ENCODE data around the gene ECI2. TPM values are rescaled to one million over a fixed set of nuclear protein-coding genes. Genes with fewer than 3 reads are reported as not detected.

Gene ECI2
- 55.0 and 60.5 TPM in 2 replicates for total RNA-seq

DNA sequence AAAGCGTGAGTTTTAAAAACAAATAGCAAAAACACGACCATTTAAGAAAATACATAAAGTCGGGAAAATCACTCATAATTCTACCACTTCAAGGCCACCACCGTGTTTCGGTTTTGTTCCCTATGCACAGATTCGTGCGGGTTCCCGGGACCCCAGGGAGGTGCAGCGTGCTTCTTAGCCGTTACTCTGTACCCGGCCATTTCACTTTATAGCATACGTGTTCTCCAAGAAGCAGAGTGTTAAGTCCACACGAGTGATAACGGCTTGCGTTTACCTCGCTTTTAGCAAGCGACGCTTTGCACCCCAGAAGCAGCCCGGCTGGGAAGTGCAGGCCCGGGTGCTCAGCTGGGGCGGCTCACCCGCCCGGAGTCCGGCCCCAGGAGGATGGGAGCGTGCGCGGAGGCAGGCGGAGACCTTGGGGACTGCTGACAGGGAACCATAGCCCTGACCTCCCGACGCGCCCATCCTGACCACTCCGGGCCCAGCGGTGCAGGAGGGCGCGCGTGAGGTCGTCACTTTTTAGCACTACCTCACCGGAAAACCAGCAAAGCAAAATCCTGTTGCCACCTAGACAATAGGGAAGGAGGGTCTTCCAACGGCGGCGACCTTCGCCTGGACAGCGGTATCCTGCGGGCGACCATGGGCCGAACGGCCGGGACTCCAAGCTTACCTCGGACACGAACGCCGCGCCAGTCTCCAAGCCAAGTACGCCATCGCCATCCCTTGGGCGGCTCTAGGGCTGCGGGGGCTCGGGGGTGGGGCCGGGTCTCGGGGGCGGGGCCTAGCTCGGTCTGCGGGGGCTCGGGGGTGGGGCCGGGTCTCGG is at the start of gene ECI2:
Gene ECI2, minus strand, starts transcription at position 735 of the 824 bp plus-strand sequence. Its CDS starts 15 bp downstream, at position 720.

DNA sequence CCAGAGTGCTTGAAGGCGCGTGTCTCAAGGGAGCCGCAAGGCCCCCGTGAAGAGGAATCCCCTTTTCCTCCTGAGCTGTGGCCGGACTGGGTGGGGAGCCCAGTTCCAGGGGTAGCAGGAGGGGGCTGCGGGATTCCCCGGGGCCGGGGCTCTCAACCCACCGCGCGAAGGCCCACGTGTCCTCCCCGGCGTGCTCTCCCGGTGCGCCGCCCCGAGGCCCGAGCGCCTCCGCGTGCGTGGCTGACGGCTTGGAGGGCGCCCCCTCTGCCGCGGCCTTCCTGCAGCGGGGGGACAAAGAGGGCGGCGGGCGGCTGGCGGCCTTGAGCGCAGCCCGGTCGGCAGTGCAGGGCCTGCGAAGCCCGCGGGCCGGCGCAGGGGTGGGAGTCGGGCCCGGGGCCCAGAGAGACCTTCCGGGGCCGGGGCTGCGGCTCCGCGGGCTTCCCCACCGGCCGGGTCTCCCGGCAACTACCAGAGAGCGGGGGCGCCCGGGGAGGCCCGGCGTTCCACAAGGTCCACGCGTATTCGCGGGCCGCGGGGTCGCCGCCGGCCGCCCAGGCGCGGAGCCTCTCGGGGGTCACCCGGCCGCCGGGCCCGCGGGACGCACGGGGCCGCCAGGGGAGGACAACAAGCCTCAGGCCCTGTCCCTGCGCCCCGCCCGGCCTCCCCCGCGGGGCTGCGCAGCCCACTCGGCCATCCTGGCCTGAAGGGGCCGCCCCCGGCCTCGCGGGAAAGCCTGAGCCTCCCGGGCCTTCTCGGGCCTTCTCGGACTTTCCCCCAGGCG is 56.5 kb downstream of the ECI2 start, which contains the start of gene FAM217A:
Gene FAM217A, minus strand, starts transcription at position 447 of the 781 bp plus-strand sequence. CDS start 1,723 bp downstream, outside the sequence.

Other genes starting within 250 kb of the ECI2 start
- gene FAM217A, start 56.4 kb downstream of the ECI2 start, total RNA-seq = not detected in 2 replicates

Measured in placental epithelial cell (primary cell).